ENCODE measurements around the gene SRCAP. TPM values are rescaled to one million over a fixed set of nuclear protein-coding genes. Genes with fewer than 3 reads are reported as not detected.

Gene SRCAP
- total RNA-seq, 1 experiment from 2014 or later, result 58.5 TPM

DNA sequence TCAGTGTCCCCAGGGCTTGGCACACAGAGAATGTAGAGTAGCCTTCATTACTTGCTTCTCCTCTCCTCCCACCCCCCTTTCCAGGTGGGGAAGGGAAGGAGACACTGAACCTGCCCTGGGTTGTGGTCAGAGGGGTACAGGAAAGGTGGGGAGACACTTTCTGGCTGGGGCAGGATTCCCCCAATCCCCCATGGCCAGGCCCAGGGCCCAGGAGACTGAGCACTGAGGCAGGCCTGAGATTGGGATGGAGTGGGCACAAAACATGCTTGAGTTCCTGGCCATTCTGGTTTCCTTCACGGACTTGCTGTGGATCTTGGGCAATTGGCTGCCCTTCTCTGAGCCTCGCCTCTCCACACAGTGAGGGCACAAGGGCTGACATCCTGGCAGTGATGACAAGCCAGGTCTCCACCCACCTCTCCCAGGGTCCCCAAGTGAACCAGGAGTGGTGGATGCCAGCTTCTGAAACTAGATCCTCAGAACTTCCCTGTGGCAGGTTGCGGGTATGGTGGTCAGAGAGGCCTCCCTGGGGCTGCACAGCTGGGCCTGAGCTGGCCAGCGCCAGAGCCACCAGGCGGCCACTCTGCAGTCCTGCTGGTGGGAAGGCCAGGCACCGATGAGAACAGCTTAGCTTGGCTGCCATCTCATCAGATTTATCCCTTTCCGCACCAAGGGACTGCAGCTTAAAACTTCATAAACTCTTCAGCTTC is 78.8 kb downstream of the SRCAP start (continued):
- TF ChIP-seq GTF2I (CRISPR knock-in tag; conservative IDR thresholded peaks at IDR 0.05), result no peak

DNA sequence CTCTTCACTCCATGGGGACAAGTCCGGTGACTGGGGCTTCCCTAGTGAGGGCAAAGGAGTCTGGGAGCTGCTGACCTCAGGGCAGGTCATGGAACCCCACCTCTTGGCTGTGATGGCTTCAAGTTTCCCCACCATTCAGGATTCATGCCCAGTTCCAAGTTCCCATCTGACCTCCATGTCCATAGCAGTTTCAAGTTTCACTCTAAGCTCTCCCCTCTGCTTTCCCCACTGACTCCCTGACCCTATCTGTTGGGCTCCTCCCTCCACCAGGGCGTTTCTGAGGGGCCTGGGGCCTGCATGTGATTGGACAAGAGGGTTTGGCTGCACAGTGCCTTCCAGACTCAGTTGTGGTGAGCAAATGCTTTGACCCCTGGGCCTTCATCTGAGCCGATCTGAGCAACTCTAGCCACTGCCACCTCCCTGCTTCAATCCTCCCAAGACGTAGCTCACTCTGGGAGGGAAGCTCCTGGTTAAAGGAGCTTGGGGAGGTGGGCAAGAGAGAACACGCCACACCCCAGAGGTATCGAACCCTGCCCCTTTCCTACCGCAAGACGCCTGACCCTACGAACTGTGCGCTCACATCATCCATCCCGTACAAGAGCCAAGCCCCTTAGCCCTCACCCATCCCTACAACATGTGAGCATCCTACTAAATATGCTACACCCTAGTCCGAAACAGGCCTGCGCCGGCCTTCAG is 79.7 kb downstream of the SRCAP start:
- DNase-seq (ENCODE audit: low spot score), result peak; percentile 61
- Mint-ChIP-seq H3K9me3 (no peaks in the 10 kb centered on the region), H3K27ac (peak overlapping the region; percentile 95), H3K27me3 (ENCODE audit: low read depth) (no peaks in the 10 kb centered on the region; the same call in 1 of the 2 replicates), H3K36me3 (peaks cover 16% of the 10 kb centered on the region), H3K4me1 (peaks cover 25% of the 10 kb centered on the region), H3K4me3 (peak overlapping the region; percentile 38)
- ChIA-PET CTCF (interaction anchor here (0.6 to 2.1 kb wide), 8 partner anchors 18 to 164 kb away, joined by 3 to 18 read pairs (median 5); no protein-coding TSS in a partner anchor), POLR2A (interaction anchor here (0.8 to 2.2 kb wide), 7 partner anchors 8 to 145 kb away, joined by 3 to 8 read pairs (median 3); partner anchors contain the start of genes FBXL19, PHKG2 and ZNF629)
- ATAC-seq, result peak; percentile 58
- TF ChIP-seq, protein P1, sequence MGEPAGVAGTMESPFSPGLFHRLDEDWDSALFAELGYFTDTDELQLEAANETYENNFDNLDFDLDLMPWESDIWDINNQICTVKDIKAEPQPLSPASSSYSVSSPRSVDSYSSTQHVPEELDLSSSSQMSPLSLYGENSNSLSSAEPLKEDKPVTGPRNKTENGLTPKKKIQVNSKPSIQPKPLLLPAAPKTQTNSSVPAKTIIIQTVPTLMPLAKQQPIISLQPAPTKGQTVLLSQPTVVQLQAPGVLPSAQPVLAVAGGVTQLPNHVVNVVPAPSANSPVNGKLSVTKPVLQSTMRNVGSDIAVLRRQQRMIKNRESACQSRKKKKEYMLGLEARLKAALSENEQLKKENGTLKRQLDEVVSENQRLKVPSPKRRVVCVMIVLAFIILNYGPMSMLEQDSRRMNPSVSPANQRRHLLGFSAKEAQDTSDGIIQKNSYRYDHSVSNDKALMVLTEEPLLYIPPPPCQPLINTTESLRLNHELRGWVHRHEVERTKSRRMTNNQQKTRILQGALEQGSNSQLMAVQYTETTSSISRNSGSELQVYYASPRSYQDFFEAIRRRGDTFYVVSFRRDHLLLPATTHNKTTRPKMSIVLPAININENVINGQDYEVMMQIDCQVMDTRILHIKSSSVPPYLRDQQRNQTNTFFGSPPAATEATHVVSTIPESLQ (CRISPR knock-in tag; IDR thresholded peaks at IDR 0.05), result no peak
- 0 out of 2 replicates have a peak, but pooled peaks have one; percentile 49 for TF ChIP-seq ZNF317 (CRISPR knock-in tag; IDR thresholded peaks at IDR 0.05; ENCODE audit: borderline replicate concordance, low read depth)

DNA sequence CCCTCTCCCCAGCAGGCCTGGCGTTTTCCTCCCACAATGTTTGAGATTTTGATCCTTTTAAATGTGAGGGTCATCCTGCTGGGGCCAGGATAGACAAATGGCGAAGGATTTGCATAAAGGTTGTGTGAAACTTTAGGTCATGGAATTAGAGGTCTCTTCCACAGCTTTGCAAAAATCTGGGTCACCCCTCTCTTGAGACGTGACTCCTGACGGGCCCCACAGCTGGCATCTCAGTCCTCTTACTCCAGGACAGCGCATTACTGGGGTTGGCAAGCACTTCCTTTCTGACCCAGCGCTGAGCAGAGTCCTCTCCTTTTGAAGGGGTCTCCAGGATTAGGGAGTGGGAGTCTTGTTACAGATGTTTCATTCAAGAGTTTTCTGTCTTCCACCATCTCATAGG is 80.6 kb downstream of the SRCAP start:
- ATAC-seq, result no peak
- Mint-ChIP-seq H3K4me1 (peaks cover 25% of the 10 kb centered on the region), H3K27me3 (ENCODE audit: low read depth) (no peaks in the 10 kb centered on the region; the same call in 1 of the 2 replicates), H3K4me3 (no peak overlapping the region), H3K36me3 (peaks cover 14% of the 10 kb centered on the region), H3K27ac (peak overlapping the region; percentile 27; the same call in 1 of the 2 replicates), H3K9me3 (no peaks in the 10 kb centered on the region)
- DNase-seq (ENCODE audit: low spot score), result no peak
- TF ChIP-seq PRRX2 (CRISPR knock-in tag; IDR thresholded peaks at IDR 0.05) (no peak), JUN (CRISPR knock-in tag; IDR thresholded peaks at IDR 0.05) (no peak), TEAD1 (CRISPR knock-in tag; IDR thresholded peaks at IDR 0.05) (no peak)
- TF ChIP-seq, protein P2, sequence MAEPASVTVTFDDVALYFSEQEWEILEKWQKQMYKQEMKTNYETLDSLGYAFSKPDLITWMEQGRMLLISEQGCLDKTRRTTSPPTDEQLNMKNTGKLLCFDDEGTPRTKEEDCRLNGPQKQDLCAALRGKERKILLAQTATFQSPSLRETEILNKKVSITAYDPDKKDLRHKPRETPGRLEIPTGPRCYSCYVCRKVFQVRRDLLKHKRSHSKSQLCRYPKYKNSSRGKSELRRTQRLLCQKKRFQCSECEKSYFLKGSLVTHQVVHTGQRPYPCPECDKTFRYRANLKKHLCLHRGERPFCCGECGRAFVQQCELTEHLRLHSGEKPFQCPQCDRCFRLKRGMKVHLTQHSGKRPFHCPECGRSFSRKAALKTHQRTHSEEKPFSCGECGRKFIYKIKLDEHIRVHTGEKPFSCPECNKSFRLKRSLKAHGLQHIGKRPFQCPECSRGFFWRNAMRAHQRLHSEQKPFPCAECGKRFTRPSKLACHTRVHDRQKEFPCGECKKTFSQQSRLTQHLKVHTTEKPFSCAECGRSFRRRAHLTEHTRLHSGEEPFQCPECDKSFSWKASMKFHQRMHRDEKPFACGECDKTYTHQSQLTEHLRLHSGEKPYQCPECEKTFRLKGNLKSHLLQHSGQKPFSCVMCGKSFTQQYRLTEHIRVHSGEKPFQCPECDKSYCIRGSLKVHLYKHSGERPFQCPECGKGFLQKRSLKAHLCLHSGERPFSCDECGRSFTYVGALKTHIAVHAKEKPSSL (CRISPR knock-in tag; conservative IDR thresholded peaks at IDR 0.05), result no peak
- TF ChIP-seq, protein P3, sequence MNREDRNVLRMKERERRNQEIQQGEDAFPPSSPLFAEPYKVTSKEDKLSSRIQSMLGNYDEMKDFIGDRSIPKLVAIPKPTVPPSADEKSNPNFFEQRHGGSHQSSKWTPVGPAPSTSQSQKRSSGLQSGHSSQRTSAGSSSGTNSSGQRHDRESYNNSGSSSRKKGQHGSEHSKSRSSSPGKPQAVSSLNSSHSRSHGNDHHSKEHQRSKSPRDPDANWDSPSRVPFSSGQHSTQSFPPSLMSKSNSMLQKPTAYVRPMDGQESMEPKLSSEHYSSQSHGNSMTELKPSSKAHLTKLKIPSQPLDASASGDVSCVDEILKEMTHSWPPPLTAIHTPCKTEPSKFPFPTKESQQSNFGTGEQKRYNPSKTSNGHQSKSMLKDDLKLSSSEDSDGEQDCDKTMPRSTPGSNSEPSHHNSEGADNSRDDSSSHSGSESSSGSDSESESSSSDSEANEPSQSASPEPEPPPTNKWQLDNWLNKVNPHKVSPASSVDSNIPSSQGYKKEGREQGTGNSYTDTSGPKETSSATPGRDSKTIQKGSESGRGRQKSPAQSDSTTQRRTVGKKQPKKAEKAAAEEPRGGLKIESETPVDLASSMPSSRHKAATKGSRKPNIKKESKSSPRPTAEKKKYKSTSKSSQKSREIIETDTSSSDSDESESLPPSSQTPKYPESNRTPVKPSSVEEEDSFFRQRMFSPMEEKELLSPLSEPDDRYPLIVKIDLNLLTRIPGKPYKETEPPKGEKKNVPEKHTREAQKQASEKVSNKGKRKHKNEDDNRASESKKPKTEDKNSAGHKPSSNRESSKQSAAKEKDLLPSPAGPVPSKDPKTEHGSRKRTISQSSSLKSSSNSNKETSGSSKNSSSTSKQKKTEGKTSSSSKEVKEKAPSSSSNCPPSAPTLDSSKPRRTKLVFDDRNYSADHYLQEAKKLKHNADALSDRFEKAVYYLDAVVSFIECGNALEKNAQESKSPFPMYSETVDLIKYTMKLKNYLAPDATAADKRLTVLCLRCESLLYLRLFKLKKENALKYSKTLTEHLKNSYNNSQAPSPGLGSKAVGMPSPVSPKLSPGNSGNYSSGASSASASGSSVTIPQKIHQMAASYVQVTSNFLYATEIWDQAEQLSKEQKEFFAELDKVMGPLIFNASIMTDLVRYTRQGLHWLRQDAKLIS (CRISPR knock-in tag; IDR thresholded peaks at IDR 0.05; ENCODE audit: borderline replicate concordance), result no peak
- TF ChIP-seq, protein P4, sequence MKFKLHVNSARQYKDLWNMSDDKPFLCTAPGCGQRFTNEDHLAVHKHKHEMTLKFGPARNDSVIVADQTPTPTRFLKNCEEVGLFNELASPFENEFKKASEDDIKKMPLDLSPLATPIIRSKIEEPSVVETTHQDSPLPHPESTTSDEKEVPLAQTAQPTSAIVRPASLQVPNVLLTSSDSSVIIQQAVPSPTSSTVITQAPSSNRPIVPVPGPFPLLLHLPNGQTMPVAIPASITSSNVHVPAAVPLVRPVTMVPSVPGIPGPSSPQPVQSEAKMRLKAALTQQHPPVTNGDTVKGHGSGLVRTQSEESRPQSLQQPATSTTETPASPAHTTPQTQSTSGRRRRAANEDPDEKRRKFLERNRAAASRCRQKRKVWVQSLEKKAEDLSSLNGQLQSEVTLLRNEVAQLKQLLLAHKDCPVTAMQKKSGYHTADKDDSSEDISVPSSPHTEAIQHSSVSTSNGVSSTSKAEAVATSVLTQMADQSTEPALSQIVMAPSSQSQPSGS (CRISPR knock-in tag; IDR thresholded peaks at IDR 0.05; ENCODE audit: borderline replicate concordance, low read depth), result no peak
- TF ChIP-seq, protein P5, sequence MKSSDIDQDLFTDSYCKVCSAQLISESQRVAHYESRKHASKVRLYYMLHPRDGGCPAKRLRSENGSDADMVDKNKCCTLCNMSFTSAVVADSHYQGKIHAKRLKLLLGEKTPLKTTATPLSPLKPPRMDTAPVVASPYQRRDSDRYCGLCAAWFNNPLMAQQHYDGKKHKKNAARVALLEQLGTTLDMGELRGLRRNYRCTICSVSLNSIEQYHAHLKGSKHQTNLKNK (CRISPR knock-in tag; IDR thresholded peaks at IDR 0.05), result no peak
- ChIA-PET CTCF (no interaction called here), POLR2A (no interaction called here)

All from WTC11 (cell line).